MCF 10A (cell line): ENCODE data around the gene TMEM185B. TPM values are rescaled to one million over a fixed set of nuclear protein-coding genes. Genes with fewer than 3 reads are reported as not detected.

ENCODE experiments used
- BruUV-seq: library from RNA; stranded (reverse); fragments of 400-500 nt; replicated peaks from 2 replicates; lab custom pipeline; 2021; lab: Mats Ljungman, UMichigan
- CTCF ChIA-PET: fragments of 300-600 bp; sonication (Branson Sonifier 250); formaldehyde crosslinking; extraction: SDS; loops from one replicate; lab custom pipeline; 2021; ENCODE audit warnings: antibody characterized with exemption, inconsistent platforms; lab: Yijun Ruan, JAX
- POLR2A ChIA-PET: fragments of 300-600, 350-650 bp; sonication (Branson Sonifier 250); formaldehyde crosslinking; extraction: SDS; loops from one replicate; lab custom pipeline; 2020; ENCODE audit warnings: antibody characterized with exemption, inconsistent platforms; lab: Yijun Ruan, JAX
- DNase-seq: peaks from one replicate; pipeline ENCODE4 v3.0.0-alpha.2; 2018; ENCODE audit not compliant: unreplicated experiment
- H3K27ac Mint-ChIP-seq: one replicate; pipeline ENCODE4 v1.8.0; 2022; ENCODE audit warnings: mild to moderate bottlenecking, low read depth, mixed read lengths; ENCODE audit not compliant: unreplicated experiment
- H3K27me3 Mint-ChIP-seq: one replicate; pipeline ENCODE4 v1.8.0; 2022; ENCODE audit warnings: mixed read lengths; ENCODE audit not compliant: insufficient read depth, unreplicated experiment
- H3K36me3 Mint-ChIP-seq: one replicate; pipeline ENCODE4 v1.8.0; 2022; ENCODE audit warnings: mild to moderate bottlenecking, moderate library complexity, mixed read lengths; ENCODE audit not compliant: insufficient read depth, unreplicated experiment
- H3K4me1 Mint-ChIP-seq: one replicate; pipeline ENCODE4 v1.8.0; 2022; ENCODE audit warnings: mixed read lengths; ENCODE audit not compliant: insufficient read depth, unreplicated experiment
- H3K4me3 Mint-ChIP-seq: one replicate; pipeline ENCODE4 v1.8.0; 2022; ENCODE audit warnings: mild to moderate bottlenecking, moderate library complexity, mixed read lengths; ENCODE audit not compliant: unreplicated experiment
- H3K9me3 Mint-ChIP-seq: one replicate; pipeline ENCODE4 v1.8.0; 2022; ENCODE audit warnings: mixed read lengths; ENCODE audit not compliant: unreplicated experiment
- CTCF ChIP-seq: fragments of 200-600 bp; IDR thresholded peaks from one replicate; pipeline ENCODE4 v1.8.0; 2022; ENCODE audit warnings: antibody characterized with exemption, mild to moderate bottlenecking; ENCODE audit not compliant: unreplicated experiment
- intact Hi-C: fragments of 100-400 bp; cut with micrococcal nuclease; formaldehyde crosslinking; loops from 2 replicates; pipeline ENCODE4 v1.14.1; 2022
- total RNA-seq: library from RNA; stranded (reverse); gene quantifications from 2 replicates; pipeline ENCODE4 v1.2.3, GENCODE V29; 2022

TMEM185B gene
- total RNA-seq, 1 experiment from 2014 or later = 40.9 TPM

- BruUV-seq = no TSS peak
- POLR2A ChIA-PET = interaction anchor here (0.7 kb wide), 1 partner anchor 151 kb away, joined by 3 read pairs; no protein-coding TSS in a partner anchor
- peaks cover 16% of the 10 kb centered on the region for H3K4me1 Mint-ChIP-seq
- no peaks in the 10 kb centered on the region for H3K9me3 Mint-ChIP-seq
- TF ChIP-seq CTCF = no peak
- H3K36me3 Mint-ChIP-seq = peaks cover 26% of the 10 kb centered on the region
- CTCF ChIA-PET = interaction anchor here (0.9 to 1.6 kb wide), 3 partner anchors 14 to 462 kb away, joined by 3 to 6 read pairs (median 3); no protein-coding TSS in a partner anchor
- H3K27me3 Mint-ChIP-seq = no peaks in the 10 kb centered on the region
- H3K27ac Mint-ChIP-seq = no peak overlapping the region
- no peak for DNase-seq
- no peak overlapping the region for H3K4me3 Mint-ChIP-seq
- intact Hi-C loops = no loop called here
Measured at GRCh38 chr2:120218181-120218580, 5.0 kb downstream of the TMEM185B start.

DNA sequence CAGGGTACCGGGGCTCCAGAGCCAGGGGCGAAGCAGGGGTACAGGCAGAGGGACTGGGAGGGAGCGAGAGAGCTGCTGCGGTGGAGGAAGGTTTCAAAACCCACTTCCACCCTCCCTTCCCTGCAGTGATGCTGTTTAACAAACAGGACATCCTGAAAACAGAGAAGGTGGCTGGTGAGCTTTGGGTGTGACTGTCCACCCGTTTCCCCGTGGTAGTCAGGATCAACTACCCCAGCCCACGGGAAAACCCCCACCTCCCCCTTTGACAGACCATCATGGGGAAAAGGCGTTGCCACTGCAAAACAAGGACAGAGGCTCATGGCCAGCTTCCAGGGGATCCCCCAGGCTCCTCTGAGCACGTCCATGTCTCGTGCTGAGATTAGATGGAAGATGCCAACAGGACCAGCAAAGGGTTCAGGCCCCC lies 12.9 kb downstream of the TMEM185B start:
- no peak for TF ChIP-seq CTCF
- Mint-ChIP-seq H3K27ac (peak overlapping the region; percentile 82), H3K4me1 (peaks cover 10% of the 10 kb centered on the region), H3K27me3 (no peaks in the 10 kb centered on the region), H3K9me3 (no peaks in the 10 kb centered on the region), H3K4me3 (no peak overlapping the region), H3K36me3 (no peaks in the 10 kb centered on the region)
- DNase-seq = no peak
- CTCF ChIA-PET = interaction anchor here (0.6 to 0.7 kb wide), 2 partner anchors 103 to 483 kb away, joined by 3 read pairs; no protein-coding TSS in a partner anchor
- POLR2A ChIA-PET = interaction anchor here (1.8 kb wide), 1 partner anchor 34 kb away, joined by 7 read pairs; no protein-coding TSS in a partner anchor
- intact Hi-C loops = no loop called here
- no TSS peak for BruUV-seq

DNA sequence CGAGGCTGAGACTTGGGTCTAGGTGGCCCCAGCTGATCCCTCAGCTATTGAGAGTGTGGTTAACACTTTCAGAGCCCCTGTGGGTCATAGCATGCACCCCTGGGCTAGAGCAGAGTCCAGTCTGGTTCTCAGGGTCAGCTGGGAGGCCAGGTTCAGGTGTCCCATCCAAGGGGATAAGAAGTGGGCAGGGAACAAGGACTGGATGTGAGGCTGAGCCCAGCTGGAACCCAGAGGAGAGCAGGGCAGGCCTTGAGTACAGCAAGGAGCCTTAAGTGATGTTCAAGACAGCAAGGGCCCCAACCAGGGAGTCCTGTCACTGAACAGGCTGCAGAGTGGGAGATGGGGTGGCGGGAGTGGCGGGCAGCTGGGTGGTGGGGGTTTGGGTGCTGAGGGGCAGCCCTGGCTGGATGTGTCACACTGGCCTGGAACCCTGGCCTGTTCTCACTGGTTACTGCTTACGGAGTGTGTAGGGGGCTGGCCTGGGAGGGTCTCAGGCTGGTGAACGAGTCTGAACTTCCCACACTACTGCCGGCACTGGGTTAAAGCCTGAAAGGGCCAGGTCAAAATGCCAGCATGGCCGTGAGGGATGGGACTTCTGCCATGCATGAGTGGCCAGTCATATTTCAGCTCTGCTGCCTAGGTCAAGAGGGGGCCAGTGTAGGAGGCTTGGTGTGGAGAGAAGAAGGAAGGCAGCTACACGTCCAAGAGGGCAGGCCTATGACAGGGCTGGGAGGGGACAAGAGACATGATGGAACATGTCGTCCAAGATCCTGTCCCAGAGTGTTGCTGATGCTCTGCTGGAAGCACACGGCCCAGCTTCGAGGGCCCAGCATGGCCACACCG lies 13.6 kb downstream of the TMEM185B start:
- no peaks in the 10 kb centered on the region for H3K27me3 Mint-ChIP-seq
- peaks cover 10% of the 10 kb centered on the region for H3K4me1 Mint-ChIP-seq
- no peak for TF ChIP-seq CTCF
- DNase-seq = no peak
- BruUV-seq = no TSS peak
- H3K36me3 Mint-ChIP-seq = no peaks in the 10 kb centered on the region
- H3K27ac Mint-ChIP-seq = peak overlapping the region; percentile 82
- intact Hi-C loops = no loop called here
- POLR2A ChIA-PET = interaction anchor here (1.8 kb wide), 1 partner anchor 33 kb away, joined by 7 read pairs; no protein-coding TSS in a partner anchor
- no peaks in the 10 kb centered on the region for H3K9me3 Mint-ChIP-seq
- no peak overlapping the region for H3K4me3 Mint-ChIP-seq
- CTCF ChIA-PET = interaction anchor here (0.6 to 1.7 kb wide), 3 partner anchors 102 to 484 kb away, joined by 3 to 5 read pairs (median 3); no protein-coding TSS in a partner anchor
